Measurements from ENCODE around the gene C1orf167.

- no peak for TF ChIP-seq CTCF (IDR thresholded peaks at IDR 0.05; ENCODE audit: low read depth, low read length, poor library complexity, severe bottlenecking)
- TF ChIP-seq EZH2phosphoT487 (IDR thresholded peaks at IDR 0.05; ENCODE audit: borderline replicate concordance, low read length): no peak
Measured at GRCh38 chr1:11721311-11721710, 40.7 kb upstream of the C1orf167 start.

All from DOHH2 (cell line).